Right renal cortex interstitium (tissue), 3 donors: ENCODE results near the gene CHRM2. TPM values are rescaled to one million over a fixed set of nuclear protein-coding genes. Genes with fewer than 3 reads are reported as not detected.
A peak's percentile ranks its signal among the peaks of the same experiment; 100 is the strongest.

Experiments
- DNase-seq, 3 donors: peaks; one replicate each; pipeline ENCODE4 v3.0.0-alpha.2; 2013; ENCODE audit warnings: low read depth in 3 of 3, low spot score in 2 of 3
- polyA plus RNA-seq, 3 donors: library from polyadenylated mRNA; unstranded; fragments of 120-200 nt; gene quantifications; one replicate each; pipeline ENCODE4 v1.2.1, GENCODE V29; 2013; ENCODE audit not compliant: insufficient read length in 3 of 3

CHRM2 gene
- polyA plus RNA-seq, 3 donors, result 3.2 to 3.6 (median 3.4) TPM

DNA sequence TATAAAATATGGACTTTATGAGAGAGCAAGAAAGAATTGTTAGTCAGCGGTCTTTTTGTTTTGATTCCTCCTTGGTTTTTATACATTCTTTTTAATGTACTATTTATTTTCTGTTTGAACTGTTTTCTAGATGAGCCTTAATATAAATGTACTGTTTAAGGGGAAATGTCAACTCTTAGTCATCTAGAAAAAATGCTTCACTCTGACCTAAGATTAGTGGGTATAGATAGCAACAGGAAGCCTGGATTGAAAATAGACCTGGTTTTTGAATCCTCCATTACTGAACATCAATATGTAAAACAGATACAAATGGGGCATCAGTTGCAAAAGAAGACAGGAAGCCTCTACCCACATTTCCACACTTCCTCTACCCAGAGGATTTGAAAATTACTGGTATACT, 87.8 kb downstream of the CHRM2 start:
- no peak for DNase-seq

DNA sequence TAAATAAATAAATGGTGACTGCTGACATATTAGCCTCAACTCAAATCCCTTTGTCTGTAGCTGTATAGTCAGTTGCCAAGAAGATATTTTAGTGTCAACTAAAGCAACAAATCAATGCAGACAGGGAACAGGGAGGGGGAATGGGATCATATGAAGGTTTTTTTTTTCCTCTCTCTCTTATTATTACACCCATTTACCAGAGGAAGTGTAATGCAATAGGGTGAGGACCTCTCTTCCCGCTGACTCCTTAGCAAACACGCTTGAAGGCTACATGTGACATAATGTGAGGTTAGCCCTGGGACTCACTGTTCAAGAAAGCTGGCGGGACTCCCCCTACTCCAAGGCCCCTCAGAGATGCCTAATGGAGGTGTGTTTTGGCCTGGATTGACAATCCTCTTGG, 88.2 kb downstream of the CHRM2 start:
- no peak for DNase-seq

DNA sequence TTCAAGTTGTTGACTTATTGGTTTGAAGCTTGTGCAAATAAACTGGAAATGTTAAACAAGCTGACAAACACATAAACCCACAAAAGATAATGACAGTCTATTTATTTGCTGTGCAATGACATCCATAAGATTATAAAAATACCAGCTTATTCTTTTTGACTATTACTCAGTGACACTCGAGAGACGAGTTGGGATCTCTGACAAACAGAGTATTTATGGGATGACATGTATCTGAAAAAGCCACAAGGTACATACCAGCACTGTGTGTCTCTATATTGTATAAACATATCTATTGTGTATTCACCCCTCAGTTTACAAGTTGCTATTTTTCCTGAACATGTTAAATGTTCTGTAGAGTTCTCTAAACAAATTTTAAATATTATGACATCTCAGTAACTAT, 88.9 kb downstream of the CHRM2 start:
- DNase-seq, result no peak

DNA sequence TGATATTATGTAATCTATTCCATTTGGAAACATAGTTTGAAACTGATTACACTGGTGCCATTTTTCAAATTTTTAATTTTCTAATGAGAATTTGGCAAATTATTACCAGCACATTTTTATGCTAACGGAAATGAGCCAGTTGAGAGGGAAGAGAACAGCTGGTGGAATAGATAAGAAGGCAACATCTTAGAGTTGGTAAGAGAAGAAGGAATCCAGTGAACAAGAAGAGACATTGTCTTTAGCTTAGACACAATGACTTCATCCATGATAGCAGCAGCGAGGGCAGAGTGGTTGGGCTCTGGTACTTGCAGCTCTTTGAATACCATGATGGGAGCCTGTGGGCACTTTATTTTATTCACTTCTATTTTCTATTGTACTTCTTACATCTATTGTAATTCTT, 89.6 kb downstream of the CHRM2 start:
- DNase-seq, result no peak

DNA sequence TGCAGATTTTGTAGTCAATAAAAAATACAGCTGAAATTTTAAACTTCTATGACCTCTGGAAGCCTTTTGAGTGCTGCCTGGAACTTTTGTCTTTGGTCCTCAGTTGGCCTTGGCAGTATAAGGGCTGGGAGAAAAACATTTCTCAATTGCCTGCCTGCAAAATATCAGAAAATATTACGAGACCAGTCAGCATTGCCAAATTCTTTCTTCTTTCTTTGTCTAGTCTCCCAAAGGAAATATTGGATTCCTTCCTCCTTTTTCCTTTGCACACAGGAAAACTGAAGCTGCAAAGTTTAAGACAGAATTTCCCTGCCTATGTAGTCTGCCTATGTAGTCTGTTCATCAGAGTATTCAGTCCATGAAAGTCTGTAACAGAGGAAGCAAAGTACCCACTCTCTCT, 95.9 kb downstream of the CHRM2 start:
- DNase-seq, result no peak

DNA sequence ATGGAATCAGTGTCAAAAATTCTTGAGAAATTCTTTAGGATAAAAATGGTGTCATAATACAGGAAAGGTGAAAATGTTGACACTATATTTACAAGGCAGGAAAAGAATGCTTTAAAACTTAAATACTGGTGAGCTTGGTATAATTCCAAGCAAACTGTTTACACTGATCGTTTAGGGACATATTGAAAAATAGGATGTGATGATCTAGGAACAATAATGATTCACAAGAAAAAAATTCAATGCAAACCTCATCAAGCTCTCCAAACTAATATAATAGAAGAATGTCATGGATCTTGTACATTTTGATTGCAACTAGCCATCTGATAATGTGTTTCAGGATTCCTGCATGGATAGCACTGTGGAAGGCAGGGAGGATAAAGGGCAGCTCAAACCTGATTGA, 98.4 kb downstream of the CHRM2 start:
- no peak for DNase-seq

DNA sequence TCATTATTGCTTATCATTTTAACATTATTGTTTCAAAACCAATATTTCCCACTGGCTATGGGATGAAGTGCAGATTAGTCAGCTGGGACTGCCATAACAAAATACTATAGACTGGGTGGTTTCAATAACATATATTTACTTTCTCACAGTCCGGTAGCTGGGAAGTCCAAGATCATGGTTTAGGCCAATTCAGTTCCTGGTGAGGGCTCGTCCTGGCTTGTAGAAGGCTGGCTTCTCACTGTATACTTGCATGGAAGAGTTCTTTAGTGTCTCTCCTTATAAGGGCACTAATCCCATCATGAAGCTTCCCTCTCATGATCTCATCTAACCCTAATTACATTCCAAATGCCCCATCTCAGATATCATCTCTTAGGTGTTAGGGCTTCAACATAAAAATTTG, 101.3 kb downstream of the CHRM2 start:
- no peak for DNase-seq

DNA sequence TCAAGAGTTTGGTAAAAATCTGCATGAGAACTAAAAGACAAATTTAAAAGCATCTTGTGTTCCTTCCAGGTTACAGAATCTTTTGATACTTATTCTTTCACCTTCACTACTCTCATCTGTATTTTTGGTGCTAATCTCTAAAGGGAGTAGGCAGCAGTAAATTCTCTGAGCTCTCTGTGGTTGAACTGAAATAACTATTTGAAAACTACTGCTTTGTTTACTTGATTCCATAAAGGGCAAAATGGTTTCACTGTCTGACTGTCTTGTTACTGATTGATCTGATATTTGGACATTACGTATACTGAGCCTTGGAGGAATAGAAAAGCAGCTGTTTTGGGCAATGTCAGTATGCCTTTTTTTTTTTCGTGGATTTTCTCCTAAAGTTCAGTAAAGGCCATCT, 103.3 kb downstream of the CHRM2 start:
- no peak for DNase-seq

DNA sequence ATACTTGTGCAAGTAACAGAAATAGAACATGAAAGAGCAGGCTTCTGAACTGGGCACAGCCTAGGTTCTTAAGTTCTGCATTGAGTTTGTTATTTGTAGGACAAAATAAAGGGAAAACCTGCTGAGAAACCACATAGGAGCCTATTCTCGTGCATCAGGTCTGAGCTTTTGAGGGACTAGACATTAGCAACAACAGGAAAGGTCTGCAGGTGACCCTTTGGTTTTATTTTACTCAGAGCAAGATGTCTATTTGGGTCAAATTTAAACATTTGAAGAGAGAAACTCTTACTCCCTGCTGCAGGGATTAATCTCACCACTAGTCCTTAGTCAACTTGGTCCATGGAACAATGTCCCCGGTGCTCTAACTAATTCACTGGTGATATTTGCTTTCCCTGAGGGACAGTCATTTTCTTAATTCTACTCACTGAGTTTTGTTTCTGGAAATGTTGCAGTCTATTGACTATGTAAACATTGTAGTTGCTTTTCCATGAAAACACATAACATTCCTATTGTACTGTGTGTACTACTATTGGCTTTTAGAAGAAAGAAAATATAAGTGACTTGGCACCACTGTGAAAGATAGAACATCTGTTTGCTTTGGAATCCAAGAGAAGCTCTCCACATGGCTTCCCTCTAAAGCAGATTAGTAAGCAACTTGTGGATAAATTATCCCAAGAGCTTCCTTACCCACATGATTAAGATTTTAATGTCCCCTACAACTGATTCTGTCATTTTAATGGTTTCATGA, 108.2 kb downstream of the CHRM2 start:
- DNase-seq, result no peak

DNA sequence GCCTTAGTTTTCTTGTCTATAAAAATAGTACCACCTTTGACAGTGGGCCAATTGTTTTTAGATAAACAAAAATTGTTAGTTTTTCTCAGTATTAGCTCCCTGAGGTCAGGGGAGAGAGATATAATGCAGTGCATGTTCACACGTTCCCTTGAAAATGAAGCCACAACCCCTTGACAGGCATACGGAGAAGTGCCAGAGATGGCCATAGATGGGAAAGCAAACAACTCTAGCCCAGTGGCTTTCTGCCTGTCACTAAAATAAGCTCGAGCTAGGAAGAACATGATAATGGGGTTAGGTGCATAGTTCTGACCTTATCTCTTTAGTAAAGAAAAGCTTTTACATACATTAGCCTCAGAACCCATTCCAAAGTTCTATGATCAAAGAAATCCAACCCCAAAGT, 124.9 kb downstream of the CHRM2 start:
- DNase-seq, result no peak

- no peak for DNase-seq
Observed at GRCh38 chr7:136997735-136998134, 129.3 kb downstream of the CHRM2 start.

- no peak for DNase-seq
Observed at GRCh38 chr7:136998495-136998894, 130.0 kb downstream of the CHRM2 start.

GRCh38 chr7:137000621-137001020, 132.2 kb downstream of the CHRM2 start:
- peak in 1 of 3 donors; percentile 10 for DNase-seq

GRCh38 chr7:137001041-137001440, 132.6 kb downstream of the CHRM2 start:
- peak; percentile 31 to 49 (median 49) for DNase-seq

GRCh38 chr7:137001478-137001877, 133.0 kb downstream of the CHRM2 start:
- DNase-seq, result no peak

GRCh38 chr7:137003086-137003485, 134.6 kb downstream of the CHRM2 start:
- DNase-seq, result no peak

DNA sequence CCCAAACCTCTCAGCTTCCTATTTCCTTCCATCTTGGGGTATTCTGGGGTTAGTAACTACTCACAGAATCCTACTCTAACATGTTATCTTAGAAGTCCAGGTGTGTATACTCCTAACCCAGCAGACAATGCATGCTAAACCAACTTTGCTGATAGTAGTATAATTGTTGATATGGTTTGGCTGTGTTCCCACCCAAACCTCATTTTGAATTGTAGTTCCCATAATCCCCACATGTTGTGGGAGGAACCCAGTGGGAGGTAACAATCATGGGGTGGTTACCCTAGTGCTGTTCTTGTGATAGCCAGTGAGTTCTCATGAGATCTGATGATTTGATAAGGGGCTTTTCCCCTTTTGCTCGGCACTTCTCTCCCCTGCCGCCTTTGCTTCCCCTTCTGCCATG, 135.1 kb downstream of the CHRM2 start:
- no peak for DNase-seq

- no peak for DNase-seq
Observed at GRCh38 chr7:137005873-137006272, 137.4 kb downstream of the CHRM2 start.

DNA sequence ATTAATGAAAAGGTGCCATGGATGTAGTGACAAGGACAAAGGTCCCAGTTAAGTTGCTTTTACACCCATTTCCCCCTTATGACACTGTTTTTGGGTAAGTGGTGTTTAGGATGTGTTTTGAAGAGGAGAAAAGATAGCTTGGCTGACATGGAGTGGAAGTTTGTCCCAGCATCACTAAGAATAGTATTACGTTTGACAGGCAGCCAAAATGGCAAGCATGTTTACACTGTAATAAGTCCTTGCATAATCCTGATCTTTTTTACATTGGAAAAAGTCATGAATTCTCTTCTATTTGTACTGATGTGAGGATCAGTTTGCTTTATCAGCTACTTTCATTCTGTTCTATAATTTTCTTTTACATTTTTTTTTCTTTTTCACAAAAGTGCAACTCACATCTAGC, 137.8 kb downstream of the CHRM2 start:
- DNase-seq, result no peak

DNA sequence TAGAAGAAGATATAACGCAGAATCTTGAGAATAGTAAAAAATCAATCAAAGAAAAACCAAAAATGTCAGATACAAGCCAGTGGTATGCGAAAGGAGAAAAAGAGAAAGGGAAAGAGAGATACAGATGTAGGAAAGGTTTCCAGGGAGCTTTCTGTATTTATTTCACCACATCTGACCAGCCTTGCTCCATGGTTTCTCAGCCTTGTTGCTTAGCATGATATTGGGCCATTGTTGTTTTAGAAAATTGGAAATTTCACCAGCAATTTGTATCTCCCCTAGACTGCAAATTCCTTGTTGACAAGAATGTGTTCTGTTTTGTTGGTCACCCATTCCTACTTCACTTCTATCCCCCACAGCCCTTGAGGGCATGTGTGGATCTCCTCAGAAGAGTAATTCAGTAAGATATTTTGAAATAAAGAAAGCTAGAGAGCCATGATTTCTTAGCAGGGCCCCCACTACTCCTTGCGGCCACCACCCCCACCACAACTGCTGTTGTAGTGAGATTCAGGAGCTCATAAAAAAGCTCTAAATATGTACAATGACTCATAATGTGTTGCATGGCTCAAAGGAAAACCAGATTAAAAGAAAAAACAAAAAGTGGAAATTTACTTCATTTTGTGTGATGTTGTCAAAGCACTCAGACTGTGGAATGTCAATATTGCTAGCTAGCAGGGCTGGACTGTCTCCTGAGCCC, 138.7 kb downstream of the CHRM2 start:
- DNase-seq, result no peak

DNA sequence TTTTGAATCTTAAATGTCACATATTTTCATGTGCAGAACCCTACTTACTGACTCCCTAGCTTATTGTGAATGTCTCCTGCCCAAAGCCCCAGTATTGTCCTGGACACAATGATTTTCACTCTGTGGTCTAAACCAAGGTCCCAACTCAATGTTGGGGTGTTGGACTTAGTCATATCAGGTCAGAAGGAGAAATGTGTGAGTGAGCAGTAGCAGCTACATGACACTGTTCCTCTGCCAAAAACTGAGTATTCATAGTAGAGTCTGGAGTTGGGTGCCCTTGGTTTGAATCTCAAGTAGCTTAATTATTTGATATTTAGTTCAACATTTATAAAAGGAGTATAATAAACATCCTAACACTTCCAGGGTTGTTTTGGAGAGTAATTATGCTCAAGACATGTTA, 141.0 kb downstream of the CHRM2 start:
- DNase-seq, result no peak

- DNase-seq, result no peak
Observed at GRCh38 chr7:137015015-137015414, 146.6 kb downstream of the CHRM2 start.
